Measurements from ENCODE around the gene TOR4A. TPM values are rescaled to one million over a fixed set of nuclear protein-coding genes. Genes with fewer than 3 reads are reported as not detected.
A peak's percentile ranks its signal among the peaks of the same experiment; 100 is the strongest.

Gene TOR4A
- total RNA-seq, 1 donor from 2014 or later, result 3.5 TPM

- DNase-seq (ENCODE audit: low spot score), result no peak
- H3K36me3 Mint-ChIP-seq (ENCODE audit: low read depth), result peaks cover 3% of the 10 kb centered on the region
- TF ChIP-seq CTCF (IDR thresholded peaks at IDR 0.05), result no peak
- peaks cover 31% of the 10 kb centered on the region for H3K4me1 Mint-ChIP-seq (ENCODE audit: low read depth)
- no peaks in the 10 kb centered on the region for H3K9me3 Mint-ChIP-seq (ENCODE audit: low read depth)
- H3K27me3 Mint-ChIP-seq (ENCODE audit: low read depth), result no peaks in the 10 kb centered on the region
- H3K4me3 Mint-ChIP-seq (ENCODE audit: unreplicated experiment), result peak overlapping the region; percentile 16
- H3K27ac Mint-ChIP-seq (ENCODE audit: unreplicated experiment), result peak overlapping the region; percentile 17
These were observed 655 bp downstream of the TOR4A start for GRCh38 chr9:137278061-137278701.

DNA sequence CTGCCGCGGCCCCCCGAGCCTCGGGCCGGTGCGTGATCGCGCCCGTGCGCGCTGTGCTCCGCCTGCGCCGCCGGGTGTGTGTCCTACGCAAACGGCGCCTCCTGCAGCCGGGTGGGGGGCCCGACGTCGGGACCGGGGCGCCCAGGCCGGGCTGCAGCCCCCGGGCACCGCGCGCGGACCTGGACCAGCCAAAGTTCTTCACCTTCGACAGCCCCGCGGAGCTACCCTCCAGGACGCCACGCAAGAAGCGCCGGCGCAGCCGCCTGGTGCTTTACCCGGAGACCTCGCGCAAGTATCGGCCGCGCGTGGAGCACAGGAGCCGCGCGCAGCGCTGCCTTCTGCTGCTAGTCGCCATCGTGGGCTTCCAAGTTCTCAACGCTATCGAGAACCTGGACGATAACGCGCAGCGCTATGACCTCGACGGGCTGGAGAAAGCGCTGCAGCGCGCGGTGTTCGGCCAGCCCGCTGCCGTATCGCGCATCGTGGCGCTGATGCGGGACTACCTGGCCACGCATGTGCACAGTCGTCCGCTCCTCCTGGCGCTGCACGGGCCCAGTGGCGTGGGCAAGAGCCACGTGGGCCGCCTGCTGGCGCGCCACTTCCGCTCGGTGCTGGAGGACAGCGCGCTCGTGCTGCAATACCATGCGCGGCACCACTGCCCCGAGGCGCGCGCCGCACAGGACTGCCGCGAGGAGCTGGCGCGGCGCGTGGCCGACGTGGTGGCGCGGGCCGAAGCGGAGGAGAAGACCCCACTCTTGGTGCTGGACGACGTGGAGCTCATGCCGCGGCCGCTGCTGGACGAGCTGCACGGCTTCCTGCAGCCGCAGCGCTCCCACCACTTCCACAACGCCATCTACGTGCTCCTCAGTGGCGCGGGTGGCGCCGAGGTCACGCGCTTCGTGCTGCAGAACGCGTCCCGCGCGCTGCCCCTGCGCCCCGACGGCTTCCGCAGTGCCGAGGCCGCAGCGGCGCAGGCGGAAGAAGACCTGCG lies 1.5 kb downstream of the TOR4A start:
- no peaks in the 10 kb centered on the region for H3K9me3 Mint-ChIP-seq (ENCODE audit: low read depth)
- H3K27ac Mint-ChIP-seq (ENCODE audit: unreplicated experiment), result no peak overlapping the region
- TF ChIP-seq CTCF (IDR thresholded peaks at IDR 0.05), result no peak
- H3K4me1 Mint-ChIP-seq (ENCODE audit: low read depth), result peaks cover 31% of the 10 kb centered on the region
- no peak overlapping the region for H3K4me3 Mint-ChIP-seq (ENCODE audit: unreplicated experiment)
- H3K27me3 Mint-ChIP-seq (ENCODE audit: low read depth), result no peaks in the 10 kb centered on the region
- H3K36me3 Mint-ChIP-seq (ENCODE audit: low read depth), result no peaks in the 10 kb centered on the region
- DNase-seq (ENCODE audit: low spot score), result peak; percentile 92

- Mint-ChIP-seq H3K9me3 (ENCODE audit: low read depth) (no peaks in the 10 kb centered on the region), H3K36me3 (ENCODE audit: low read depth) (no peaks in the 10 kb centered on the region), H3K27me3 (ENCODE audit: low read depth) (no peaks in the 10 kb centered on the region), H3K4me1 (ENCODE audit: low read depth) (peaks cover 26% of the 10 kb centered on the region), H3K4me3 (ENCODE audit: unreplicated experiment) (no peak overlapping the region), H3K27ac (ENCODE audit: unreplicated experiment) (no peak overlapping the region)
- DNase-seq (ENCODE audit: low spot score), result peak; percentile 93
- no peak for TF ChIP-seq CTCF (IDR thresholded peaks at IDR 0.05)
These were observed 2.4 kb downstream of the TOR4A start for GRCh38 chr9:137279741-137280473.

DNA sequence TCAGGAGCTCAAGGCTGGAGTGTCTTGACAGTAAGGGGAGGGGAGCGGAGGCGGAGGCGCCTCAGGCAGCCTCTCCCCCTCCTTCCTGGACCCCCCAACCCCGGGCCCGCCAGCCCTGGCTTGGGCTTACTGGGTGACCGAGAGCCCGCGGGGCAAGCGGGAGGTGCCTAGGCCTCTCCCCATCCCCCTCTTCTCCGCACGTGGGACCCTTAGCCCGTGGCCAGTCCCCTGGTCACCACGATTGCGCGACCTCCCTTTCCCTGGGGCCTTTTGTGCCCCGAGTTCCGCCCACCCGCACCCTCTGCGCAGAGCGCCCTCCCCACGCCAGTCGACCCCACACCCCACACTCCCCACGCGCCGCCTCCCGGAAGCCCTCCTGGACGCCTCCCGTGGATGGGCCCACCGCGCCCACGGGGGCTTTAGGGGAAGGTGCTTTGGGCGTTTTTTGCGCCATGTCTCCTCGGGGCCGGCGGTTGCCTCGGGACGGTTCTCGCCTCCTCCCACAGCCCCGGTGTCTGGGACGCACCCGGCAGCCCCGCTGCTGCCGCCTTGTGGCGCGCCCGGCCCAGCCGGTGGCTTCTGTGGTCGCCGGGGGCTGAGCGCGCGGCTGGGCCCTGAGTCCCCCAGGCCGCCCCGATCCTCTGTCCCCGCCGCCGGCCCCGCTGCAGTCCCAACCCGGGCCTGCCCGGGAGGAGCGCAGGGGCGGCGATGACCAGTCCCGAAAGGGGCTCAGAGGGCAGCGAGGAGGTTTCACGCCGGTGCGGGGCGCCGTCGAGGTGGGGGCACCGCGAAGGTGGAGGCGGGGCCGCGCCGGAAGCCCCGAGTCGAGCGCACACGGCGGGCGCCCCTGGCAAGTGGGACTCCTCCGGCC lies 3.2 kb downstream of the TOR4A start:
- Mint-ChIP-seq H3K4me1 (ENCODE audit: low read depth) (peaks cover 19% of the 10 kb centered on the region), H3K27ac (ENCODE audit: unreplicated experiment) (no peak overlapping the region), H3K4me3 (ENCODE audit: unreplicated experiment) (no peak overlapping the region), H3K27me3 (ENCODE audit: low read depth) (no peaks in the 10 kb centered on the region), H3K36me3 (ENCODE audit: low read depth) (no peaks in the 10 kb centered on the region), H3K9me3 (ENCODE audit: low read depth) (no peaks in the 10 kb centered on the region)
- peak; percentile 94 for DNase-seq (ENCODE audit: low spot score)
- TF ChIP-seq CTCF (IDR thresholded peaks at IDR 0.05), result peak; percentile 82
